ENCODE results near the gene ELAVL2.

Gene ELAVL2

GRCh38 chr9:23768861-23769260 lies 57.2 kb downstream of the ELAVL2 start:
- no peak for TF ChIP-seq ZFX (IDR thresholded peaks at IDR 0.05)
- no peak for TF ChIP-seq CTCF (conservative IDR thresholded peaks at IDR 0.05)
- H3K27ac ChIP-seq: no peak overlapping the region

- no peak overlapping the region for H3K27ac ChIP-seq
- TF ChIP-seq CTCF (conservative IDR thresholded peaks at IDR 0.05) (no peak), ZFX (IDR thresholded peaks at IDR 0.05) (no peak)
Observed at GRCh38 chr9:23766613-23767012, 59.4 kb downstream of the ELAVL2 start.

GRCh38 chr9:23765561-23765960 lies 60.5 kb downstream of the ELAVL2 start:
- no peak for TF ChIP-seq ZFX (IDR thresholded peaks at IDR 0.05)
- TF ChIP-seq CTCF (conservative IDR thresholded peaks at IDR 0.05): no peak
- no peak overlapping the region for H3K27ac ChIP-seq

- no peak overlapping the region for H3K27ac ChIP-seq
- TF ChIP-seq CTCF (conservative IDR thresholded peaks at IDR 0.05): no peak
Observed at GRCh38 chr9:23764219-23764618, 61.8 kb downstream of the ELAVL2 start.

GRCh38 chr9:23754551-23754950 lies 71.5 kb downstream of the ELAVL2 start:
- TF ChIP-seq CTCF (conservative IDR thresholded peaks at IDR 0.05) (no peak), ZFX (IDR thresholded peaks at IDR 0.05) (no peak)
- no peak overlapping the region for H3K27ac ChIP-seq

- no peak overlapping the region for H3K27ac ChIP-seq
- TF ChIP-seq ZFX (IDR thresholded peaks at IDR 0.05): no peak
- TF ChIP-seq CTCF (conservative IDR thresholded peaks at IDR 0.05): no peak
Observed at GRCh38 chr9:23752859-23753258, 73.2 kb downstream of the ELAVL2 start.

GRCh38 chr9:23751633-23752032 lies 74.4 kb downstream of the ELAVL2 start:
- H3K27ac ChIP-seq: no peak overlapping the region
- no peak for TF ChIP-seq CTCF (conservative IDR thresholded peaks at IDR 0.05)
- no peak for TF ChIP-seq ZFX (IDR thresholded peaks at IDR 0.05)
